Fibroblast of pulmonary artery (primary cell): ENCODE measurements around the gene PROX1.

ENCODE experiments used
- DNase-seq: peaks from one replicate; pipeline ENCODE4 v3.0.0-alpha.2; 2010; ENCODE audit warnings: low read depth
- H3K4me3 ChIP-seq: replicated peaks from 2 replicates; pipeline ENCODE4 v1.5.1; 2011; ENCODE audit warnings: low read depth, mild to moderate bottlenecking, control low read depth, low read length, moderate library complexity
- TF ChIP-seq, protein P1 (sequence below): IDR thresholded peaks from 2 replicates; pipeline ENCODE4 v1.5.1; 2011; ENCODE audit warnings: mild to moderate bottlenecking, control low read depth, low read length, inconsistent platforms; ENCODE audit errors: missing control alignments

Gene PROX1

GRCh38 chr1:213969958-213970555 is 17.7 kb upstream of the PROX1 start:
- TF ChIP-seq, protein P1, sequence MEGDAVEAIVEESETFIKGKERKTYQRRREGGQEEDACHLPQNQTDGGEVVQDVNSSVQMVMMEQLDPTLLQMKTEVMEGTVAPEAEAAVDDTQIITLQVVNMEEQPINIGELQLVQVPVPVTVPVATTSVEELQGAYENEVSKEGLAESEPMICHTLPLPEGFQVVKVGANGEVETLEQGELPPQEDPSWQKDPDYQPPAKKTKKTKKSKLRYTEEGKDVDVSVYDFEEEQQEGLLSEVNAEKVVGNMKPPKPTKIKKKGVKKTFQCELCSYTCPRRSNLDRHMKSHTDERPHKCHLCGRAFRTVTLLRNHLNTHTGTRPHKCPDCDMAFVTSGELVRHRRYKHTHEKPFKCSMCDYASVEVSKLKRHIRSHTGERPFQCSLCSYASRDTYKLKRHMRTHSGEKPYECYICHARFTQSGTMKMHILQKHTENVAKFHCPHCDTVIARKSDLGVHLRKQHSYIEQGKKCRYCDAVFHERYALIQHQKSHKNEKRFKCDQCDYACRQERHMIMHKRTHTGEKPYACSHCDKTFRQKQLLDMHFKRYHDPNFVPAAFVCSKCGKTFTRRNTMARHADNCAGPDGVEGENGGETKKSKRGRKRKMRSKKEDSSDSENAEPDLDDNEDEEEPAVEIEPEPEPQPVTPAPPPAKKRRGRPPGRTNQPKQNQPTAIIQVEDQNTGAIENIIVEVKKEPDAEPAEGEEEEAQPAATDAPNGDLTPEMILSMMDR: no peak
- no peak for DNase-seq
- H3K4me3 ChIP-seq: no peak overlapping the region

GRCh38 chr1:213972141-213972540 is 15.6 kb upstream of the PROX1 start:
- no peak overlapping the region for H3K4me3 ChIP-seq
- TF ChIP-seq, protein P1: no peak
- DNase-seq: no peak

DNA sequence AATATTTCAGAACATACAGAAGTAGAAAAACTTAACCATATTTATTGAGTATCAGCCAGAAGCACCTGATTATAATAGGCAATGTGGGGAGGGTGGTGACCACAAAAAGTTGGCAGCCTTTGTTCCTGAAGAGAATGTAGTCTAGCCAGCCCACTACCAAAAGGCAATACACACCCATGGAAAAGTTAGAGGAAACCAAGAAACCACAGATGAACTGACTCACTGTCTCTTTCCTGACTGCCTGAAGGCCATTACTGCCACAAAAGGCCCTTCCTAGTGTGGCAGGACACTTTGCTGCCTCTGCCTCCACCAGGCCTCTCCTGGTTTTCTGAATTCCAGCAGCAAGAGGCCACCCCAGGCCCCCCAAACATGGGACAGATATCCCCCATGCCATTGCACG is 14.6 kb upstream of the PROX1 start:
- TF ChIP-seq, protein P1: no peak
- DNase-seq: no peak
- H3K4me3 ChIP-seq: no peak overlapping the region

DNA sequence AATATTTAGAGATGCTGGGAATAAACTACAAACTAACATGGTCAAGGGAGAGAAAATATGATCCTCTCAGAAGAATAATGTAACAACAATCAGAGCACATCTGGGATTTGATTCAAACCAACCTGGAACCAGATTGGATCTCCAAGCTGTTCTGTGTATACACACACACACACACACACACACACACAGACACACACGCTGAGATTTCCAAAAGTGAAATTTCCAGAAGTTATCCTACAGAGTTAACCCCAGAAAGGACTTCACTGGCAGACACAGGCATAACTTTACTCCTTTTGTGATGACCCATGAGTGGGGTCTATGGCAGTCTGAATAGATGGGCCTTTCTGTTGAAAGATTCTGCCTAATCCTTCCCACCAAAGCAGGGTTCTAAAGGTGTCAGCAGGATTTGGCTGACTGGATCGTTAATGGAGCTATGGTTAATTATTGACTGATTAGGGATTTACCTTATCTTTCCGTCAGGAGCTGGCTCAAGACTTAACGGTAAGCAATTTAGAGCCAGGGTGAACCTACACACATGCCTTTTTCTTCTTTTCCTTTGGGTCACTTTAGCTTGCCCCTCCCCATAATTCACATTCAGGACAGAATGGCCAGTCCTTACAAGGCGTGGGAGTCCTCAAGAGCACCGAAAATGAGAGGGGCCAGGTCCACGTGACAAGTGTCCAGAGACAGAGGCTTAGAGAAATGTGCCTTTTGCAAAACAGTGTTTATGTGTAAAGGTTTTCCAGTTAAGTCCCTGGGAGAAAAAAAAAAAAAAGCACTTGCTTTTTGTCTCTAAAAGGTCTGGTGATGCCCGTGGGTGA is 10.9 kb upstream of the PROX1 start:
- DNase-seq: no peak
- H3K4me3 ChIP-seq: no peak overlapping the region
- TF ChIP-seq, protein P1: no peak

DNA sequence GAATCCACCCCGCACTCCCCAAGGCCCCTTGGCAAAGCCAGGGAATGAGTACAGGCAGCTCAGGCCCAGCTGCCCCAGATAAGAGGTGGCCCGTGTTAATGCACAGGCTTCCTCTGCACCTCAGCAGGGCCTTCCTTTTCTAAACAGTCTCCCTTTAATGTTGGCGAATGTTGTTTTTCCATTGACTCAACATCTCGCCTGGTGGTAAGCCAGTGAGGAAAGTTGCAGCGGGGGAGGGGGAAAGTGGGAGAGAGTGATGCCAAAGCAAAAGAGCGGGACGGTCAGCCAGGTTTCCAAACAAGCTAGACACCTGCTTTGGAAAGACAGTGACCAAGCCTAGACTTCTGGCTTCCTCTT is 10.3 kb upstream of the PROX1 start:
- no peak for DNase-seq
- TF ChIP-seq, protein P1: no peak
- H3K4me3 ChIP-seq: no peak overlapping the region

DNA sequence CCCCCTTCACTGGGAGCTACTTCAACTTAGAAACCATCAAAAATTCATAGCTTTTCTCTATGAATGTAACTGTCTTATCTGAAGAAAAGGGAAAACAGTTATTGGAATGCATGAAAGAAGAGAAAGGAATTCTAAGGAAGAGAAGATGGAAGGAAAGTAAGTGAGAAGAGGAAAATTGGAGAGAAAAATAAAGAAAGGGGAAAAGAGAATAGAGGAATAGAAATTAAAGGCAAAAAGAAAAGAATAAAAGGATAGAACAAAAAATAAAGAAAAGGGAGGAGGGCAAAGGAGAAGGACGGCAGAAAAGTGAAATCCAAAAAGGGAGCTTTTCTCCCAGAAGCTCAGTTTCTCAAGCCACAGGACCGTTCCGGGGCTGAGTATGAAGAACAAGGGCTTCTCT is 9.9 kb upstream of the PROX1 start:
- no peak for DNase-seq
- TF ChIP-seq, protein P1: no peak

More for the DNA sequence above, 9.9 kb upstream of the PROX1 start:
- H3K4me3 ChIP-seq: no peak overlapping the region
